WTC11 (cell line): ENCODE measurements around the gene YEATS2.

Experiments
- CREB1 ChIP-seq: sonication (generic); formaldehyde crosslinking; IDR thresholded peaks from 2 replicates; pipeline ENCODE4 v1.8.0; 2023; ENCODE audit warnings: mild to moderate bottlenecking, missing genetic modification reagents
- TEAD1 ChIP-seq: sonication (generic); formaldehyde crosslinking; IDR thresholded peaks from 2 replicates; pipeline ENCODE4 v1.8.0; 2022; ENCODE audit warnings: mild to moderate bottlenecking, missing genetic modification reagents
- TF ChIP-seq, protein P1 (sequence below): fragments of 200-600 bp; IDR thresholded peaks from 2 replicates; pipeline ENCODE4 v1.8.0; 2022; ENCODE audit warnings: antibody characterized with exemption
- TF ChIP-seq, protein P2 (sequence below): sonication (generic); formaldehyde crosslinking; IDR thresholded peaks from 2 replicates; pipeline ENCODE4 v1.8.0; 2022; ENCODE audit warnings: mild to moderate bottlenecking, missing genetic modification reagents
- TF ChIP-seq, protein P3 (sequence below): sonication (generic); formaldehyde crosslinking; IDR thresholded peaks from 2 replicates; pipeline ENCODE4 v1.8.1; 2023; ENCODE audit warnings: mild to moderate bottlenecking, missing genetic modification reagents, moderate library complexity
- TF ChIP-seq, protein P4 (sequence below): sonication (generic); formaldehyde crosslinking; IDR thresholded peaks from 2 replicates; pipeline ENCODE4 v1.8.0; 2022; ENCODE audit warnings: mild to moderate bottlenecking, missing genetic modification reagents
- TF ChIP-seq, protein P5 (sequence below): sonication (generic); formaldehyde crosslinking; IDR thresholded peaks from 2 replicates; pipeline ENCODE4 v1.8.1; 2022; ENCODE audit warnings: missing genetic modification reagents, borderline replicate concordance
- TF ChIP-seq, protein P6 (sequence below): sonication (generic); formaldehyde crosslinking; IDR thresholded peaks from 2 replicates; pipeline ENCODE4 v1.8.0; 2022; ENCODE audit warnings: mild to moderate bottlenecking, missing genetic modification reagents

DNA sequence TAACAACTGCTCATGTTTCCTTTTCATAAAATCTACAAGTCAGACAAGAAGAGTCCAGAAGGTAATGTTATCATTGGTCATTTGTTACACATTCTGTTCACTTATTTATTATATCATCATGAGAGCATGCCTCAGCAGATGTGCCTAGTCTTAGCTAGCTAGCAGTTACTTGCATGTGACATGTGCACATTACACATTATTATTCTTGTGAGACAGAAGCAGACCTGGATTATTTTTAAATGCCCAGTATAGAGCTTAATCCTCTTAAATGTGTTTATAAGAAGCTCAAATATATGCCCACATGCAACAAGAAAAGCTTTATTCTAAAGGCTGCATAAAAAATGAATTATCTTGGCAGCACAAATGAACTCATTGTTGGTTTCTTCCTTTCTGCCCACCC lies 12.6 kb downstream of the YEATS2 start:
- TF ChIP-seq, protein P1, sequence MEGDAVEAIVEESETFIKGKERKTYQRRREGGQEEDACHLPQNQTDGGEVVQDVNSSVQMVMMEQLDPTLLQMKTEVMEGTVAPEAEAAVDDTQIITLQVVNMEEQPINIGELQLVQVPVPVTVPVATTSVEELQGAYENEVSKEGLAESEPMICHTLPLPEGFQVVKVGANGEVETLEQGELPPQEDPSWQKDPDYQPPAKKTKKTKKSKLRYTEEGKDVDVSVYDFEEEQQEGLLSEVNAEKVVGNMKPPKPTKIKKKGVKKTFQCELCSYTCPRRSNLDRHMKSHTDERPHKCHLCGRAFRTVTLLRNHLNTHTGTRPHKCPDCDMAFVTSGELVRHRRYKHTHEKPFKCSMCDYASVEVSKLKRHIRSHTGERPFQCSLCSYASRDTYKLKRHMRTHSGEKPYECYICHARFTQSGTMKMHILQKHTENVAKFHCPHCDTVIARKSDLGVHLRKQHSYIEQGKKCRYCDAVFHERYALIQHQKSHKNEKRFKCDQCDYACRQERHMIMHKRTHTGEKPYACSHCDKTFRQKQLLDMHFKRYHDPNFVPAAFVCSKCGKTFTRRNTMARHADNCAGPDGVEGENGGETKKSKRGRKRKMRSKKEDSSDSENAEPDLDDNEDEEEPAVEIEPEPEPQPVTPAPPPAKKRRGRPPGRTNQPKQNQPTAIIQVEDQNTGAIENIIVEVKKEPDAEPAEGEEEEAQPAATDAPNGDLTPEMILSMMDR: no peak
- TF ChIP-seq, protein P2, sequence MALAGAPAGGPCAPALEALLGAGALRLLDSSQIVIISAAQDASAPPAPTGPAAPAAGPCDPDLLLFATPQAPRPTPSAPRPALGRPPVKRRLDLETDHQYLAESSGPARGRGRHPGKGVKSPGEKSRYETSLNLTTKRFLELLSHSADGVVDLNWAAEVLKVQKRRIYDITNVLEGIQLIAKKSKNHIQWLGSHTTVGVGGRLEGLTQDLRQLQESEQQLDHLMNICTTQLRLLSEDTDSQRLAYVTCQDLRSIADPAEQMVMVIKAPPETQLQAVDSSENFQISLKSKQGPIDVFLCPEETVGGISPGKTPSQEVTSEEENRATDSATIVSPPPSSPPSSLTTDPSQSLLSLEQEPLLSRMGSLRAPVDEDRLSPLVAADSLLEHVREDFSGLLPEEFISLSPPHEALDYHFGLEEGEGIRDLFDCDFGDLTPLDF (CRISPR knock-in tag): no peak
- TF ChIP-seq, protein P3, sequence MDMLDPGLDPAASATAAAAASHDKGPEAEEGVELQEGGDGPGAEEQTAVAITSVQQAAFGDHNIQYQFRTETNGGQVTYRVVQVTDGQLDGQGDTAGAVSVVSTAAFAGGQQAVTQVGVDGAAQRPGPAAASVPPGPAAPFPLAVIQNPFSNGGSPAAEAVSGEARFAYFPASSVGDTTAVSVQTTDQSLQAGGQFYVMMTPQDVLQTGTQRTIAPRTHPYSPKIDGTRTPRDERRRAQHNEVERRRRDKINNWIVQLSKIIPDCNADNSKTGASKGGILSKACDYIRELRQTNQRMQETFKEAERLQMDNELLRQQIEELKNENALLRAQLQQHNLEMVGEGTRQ: no peak
- TF ChIP-seq CREB1 (CRISPR knock-in tag) (no peak), TEAD1 (CRISPR knock-in tag) (no peak)
- TF ChIP-seq, protein P4, sequence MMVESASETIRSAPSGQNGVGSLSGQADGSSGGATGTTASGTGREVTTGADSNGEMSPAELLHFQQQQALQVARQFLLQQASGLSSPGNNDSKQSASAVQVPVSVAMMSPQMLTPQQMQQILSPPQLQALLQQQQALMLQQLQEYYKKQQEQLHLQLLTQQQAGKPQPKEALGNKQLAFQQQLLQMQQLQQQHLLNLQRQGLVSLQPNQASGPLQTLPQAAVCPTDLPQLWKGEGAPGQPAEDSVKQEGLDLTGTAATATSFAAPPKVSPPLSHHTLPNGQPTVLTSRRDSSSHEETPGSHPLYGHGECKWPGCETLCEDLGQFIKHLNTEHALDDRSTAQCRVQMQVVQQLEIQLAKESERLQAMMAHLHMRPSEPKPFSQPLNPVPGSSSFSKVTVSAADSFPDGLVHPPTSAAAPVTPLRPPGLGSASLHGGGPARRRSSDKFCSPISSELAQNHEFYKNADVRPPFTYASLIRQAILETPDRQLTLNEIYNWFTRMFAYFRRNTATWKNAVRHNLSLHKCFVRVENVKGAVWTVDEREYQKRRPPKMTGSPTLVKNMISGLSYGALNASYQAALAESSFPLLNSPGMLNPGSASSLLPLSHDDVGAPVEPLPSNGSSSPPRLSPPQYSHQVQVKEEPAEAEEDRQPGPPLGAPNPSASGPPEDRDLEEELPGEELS: no peak
- TF ChIP-seq, protein P5, sequence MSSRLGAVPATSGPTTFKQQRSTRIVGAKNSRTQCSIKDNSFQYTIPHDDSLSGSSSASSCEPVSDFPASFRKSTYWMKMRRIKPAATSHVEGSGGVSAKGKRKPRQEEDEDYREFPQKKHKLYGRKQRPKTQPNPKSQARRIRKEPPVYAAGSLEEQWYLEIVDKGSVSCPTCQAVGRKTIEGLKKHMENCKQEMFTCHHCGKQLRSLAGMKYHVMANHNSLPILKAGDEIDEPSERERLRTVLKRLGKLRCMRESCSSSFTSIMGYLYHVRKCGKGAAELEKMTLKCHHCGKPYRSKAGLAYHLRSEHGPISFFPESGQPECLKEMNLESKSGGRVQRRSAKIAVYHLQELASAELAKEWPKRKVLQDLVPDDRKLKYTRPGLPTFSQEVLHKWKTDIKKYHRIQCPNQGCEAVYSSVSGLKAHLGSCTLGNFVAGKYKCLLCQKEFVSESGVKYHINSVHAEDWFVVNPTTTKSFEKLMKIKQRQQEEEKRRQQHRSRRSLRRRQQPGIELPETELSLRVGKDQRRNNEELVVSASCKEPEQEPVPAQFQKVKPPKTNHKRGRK: no peak
- TF ChIP-seq, protein P6, sequence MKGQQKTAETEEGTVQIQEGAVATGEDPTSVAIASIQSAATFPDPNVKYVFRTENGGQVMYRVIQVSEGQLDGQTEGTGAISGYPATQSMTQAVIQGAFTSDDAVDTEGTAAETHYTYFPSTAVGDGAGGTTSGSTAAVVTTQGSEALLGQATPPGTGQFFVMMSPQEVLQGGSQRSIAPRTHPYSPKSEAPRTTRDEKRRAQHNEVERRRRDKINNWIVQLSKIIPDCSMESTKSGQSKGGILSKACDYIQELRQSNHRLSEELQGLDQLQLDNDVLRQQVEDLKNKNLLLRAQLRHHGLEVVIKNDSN (CRISPR knock-in tag): no peak
